Osteoblast (primary cell): ENCODE results near the gene RNF44. TPM values are rescaled to one million over a fixed set of nuclear protein-coding genes. Genes with fewer than 3 reads are reported as not detected.

ENCODE experiments used
- DNase-seq: peaks from one replicate; pipeline ENCODE4 v3.0.0; 2011; ENCODE audit warnings: low spot score, mixed read lengths; ENCODE audit not compliant: insufficient read length; ENCODE audit errors: missing footprints
- H2AFZ ChIP-seq: 2 replicates; pipeline ENCODE4 v1.6.0; 2011; ENCODE audit warnings: mild to moderate bottlenecking, low read length
- H3K27ac ChIP-seq: 2 replicates; pipeline ENCODE4 v1.5.1; 2011; ENCODE audit warnings: mild to moderate bottlenecking, low read depth, low read length, moderate library complexity
- H3K27me3 ChIP-seq: 2 replicates; pipeline ENCODE4 v1.6.0; 2012; ENCODE audit warnings: mild to moderate bottlenecking, control low read depth, inconsistent platforms, low read length, moderate library complexity; ENCODE audit not compliant: insufficient read depth
- H3K36me3 ChIP-seq: 2 replicates; pipeline ENCODE4 v1.5.1; 2011; ENCODE audit warnings: mild to moderate bottlenecking, low read length, control low read depth, moderate library complexity; ENCODE audit not compliant: insufficient read depth
- H3K4me1 ChIP-seq: 2 replicates; pipeline ENCODE4 v1.5.1; 2011; ENCODE audit warnings: mild to moderate bottlenecking, low read length, control low read depth, moderate library complexity; ENCODE audit not compliant: insufficient read depth
- H3K4me2 ChIP-seq: 2 replicates; pipeline ENCODE4 v1.6.0; 2011; ENCODE audit warnings: mild to moderate bottlenecking, low read length; ENCODE audit not compliant: insufficient read depth
- H3K4me3 ChIP-seq: fragments of 200-600 bp; sonication (generic); 3 replicates; pipeline ENCODE4 v1.5.1; 2012; ENCODE audit warnings: mild to moderate bottlenecking, low read length, inconsistent platforms; ENCODE audit not compliant: insufficient read depth
- H3K79me2 ChIP-seq: 2 replicates; pipeline ENCODE4 v1.6.0; 2012; ENCODE audit warnings: mild to moderate bottlenecking, low read length, control low read depth, inconsistent platforms; ENCODE audit not compliant: insufficient read depth
- H3K9me3 ChIP-seq: 2 replicates; pipeline ENCODE4 v1.5.1; 2011; ENCODE audit warnings: low read depth, low read length, control low read depth
- H4K20me1 ChIP-seq: 2 replicates; pipeline ENCODE4 v1.6.0; 2012; ENCODE audit warnings: mild to moderate bottlenecking, low read length, control low read depth; ENCODE audit not compliant: insufficient read depth
- CTCF ChIP-seq: IDR thresholded peaks from 2 replicates; pipeline ENCODE4 v1.5.1; 2011; ENCODE audit warnings: mild to moderate bottlenecking, low read depth, low read length, moderate library complexity; ENCODE audit errors: extremely low read depth
- total RNA-seq: library from RNA; depleted of rRNA; stranded (reverse); fragments of >200 nt; gene quantifications from 2 replicates; pipeline ENCODE4 v1.2.3, GENCODE V29; 2012

RNF44 gene
- total RNA-seq, 1 donor = 5.4 TPM

DNA sequence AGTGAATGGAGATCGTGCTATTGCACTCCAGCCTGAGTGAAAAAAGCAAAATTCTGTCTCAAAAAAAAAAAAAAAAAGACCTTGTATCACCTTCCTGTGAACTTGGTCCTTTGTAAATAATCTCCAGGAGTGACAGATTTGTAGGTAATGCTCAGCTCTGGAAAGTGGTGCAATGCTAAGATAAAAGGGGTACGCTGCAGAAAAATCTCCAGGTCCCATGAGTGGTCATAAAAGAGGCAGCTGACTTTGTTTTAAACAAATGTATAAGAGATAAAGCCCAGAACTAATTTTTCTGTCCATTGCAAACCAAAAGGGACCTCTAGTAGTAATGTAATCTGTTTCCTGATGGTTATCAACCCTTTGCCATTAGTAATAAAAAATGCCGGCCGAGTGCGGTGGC, 33.7 kb downstream of the RNF44 start:
- no peak for TF ChIP-seq CTCF
- Histone ChIP-seq H3K4me1 (peaks cover 16% of the 10 kb centered on the region), H4K20me1 (no peaks in the 10 kb centered on the region), H3K27me3 (no peaks in the 10 kb centered on the region), H3K9me3 (no peaks in the 10 kb centered on the region), H3K36me3 (peaks cover 65% of the 10 kb centered on the region), H2AFZ (no peak overlapping the region), H3K4me2 (no peak overlapping the region), H3K79me2 (peaks cover 2% of the 10 kb centered on the region), H3K27ac (no peak overlapping the region), H3K4me3 (no peak overlapping the region)
- no peak for DNase-seq

GRCh38 chr5:176501333-176501732, 35.9 kb downstream of the RNF44 start:
- TF ChIP-seq CTCF = no peak
- no peak overlapping the region for H3K4me2 ChIP-seq
- peaks cover 21% of the 10 kb centered on the region for H3K4me1 ChIP-seq
- no peaks in the 10 kb centered on the region for H3K27me3 ChIP-seq
- no peaks in the 10 kb centered on the region for H3K9me3 ChIP-seq
- H3K27ac ChIP-seq = peak overlapping the region; percentile 43
- no peak overlapping the region for H3K4me3 ChIP-seq
- peaks cover 2% of the 10 kb centered on the region for H3K79me2 ChIP-seq
- no peaks in the 10 kb centered on the region for H4K20me1 ChIP-seq
- H3K36me3 ChIP-seq = peaks cover 56% of the 10 kb centered on the region
- peak; percentile 94 for DNase-seq
- no peak overlapping the region for H2AFZ ChIP-seq

DNA sequence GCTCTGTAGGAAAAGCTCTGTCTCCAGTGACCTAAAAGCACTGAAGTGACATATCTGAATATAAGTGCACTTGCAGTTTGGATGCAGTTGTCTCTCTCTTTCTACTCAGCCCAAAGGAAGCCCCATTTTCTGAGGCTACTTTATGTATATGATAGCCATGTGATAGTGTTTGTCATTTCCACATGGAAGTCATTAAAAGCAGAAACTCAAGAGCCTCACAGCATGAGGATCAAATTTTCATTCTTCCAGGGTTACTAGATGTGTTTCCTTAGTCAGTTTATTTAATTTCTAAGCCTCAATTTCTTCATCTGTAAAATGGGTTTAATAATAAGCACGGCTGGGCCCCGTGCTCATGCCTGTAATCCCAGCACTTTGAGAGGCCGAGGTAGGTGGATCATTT, 36.7 kb downstream of the RNF44 start:
- Histone ChIP-seq H3K36me3 (peaks cover 58% of the 10 kb centered on the region), H3K27ac (peak overlapping the region; percentile 46), H3K4me1 (peaks cover 21% of the 10 kb centered on the region), H4K20me1 (no peaks in the 10 kb centered on the region), H2AFZ (no peak overlapping the region), H3K79me2 (peaks cover 2% of the 10 kb centered on the region), H3K4me3 (no peak overlapping the region), H3K4me2 (no peak overlapping the region), H3K27me3 (no peaks in the 10 kb centered on the region), H3K9me3 (no peaks in the 10 kb centered on the region)
- DNase-seq = no peak
- no peak for TF ChIP-seq CTCF

DNA sequence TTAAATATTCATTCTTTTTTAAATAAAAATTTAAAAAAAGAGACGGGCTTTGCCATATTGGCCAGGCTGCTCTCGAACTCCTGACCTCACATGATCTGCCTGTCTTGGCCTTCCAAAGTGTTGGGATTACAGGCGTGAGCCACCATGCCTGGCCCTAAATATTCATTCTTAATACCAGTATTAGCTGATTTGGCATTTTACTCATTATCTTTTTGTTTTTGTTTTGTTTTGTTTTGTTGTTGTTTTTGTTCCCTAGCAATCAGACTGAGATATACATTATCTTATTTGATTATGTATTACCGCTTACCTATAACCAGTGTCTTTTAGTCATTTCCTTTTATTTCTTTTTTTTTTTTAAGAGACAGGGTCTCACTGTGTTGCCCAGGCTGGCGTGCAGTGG, 37.9 kb downstream of the RNF44 start:
- H2AFZ ChIP-seq = no peak overlapping the region
- no peak overlapping the region for H3K4me2 ChIP-seq
- no peaks in the 10 kb centered on the region for H3K27me3 ChIP-seq
- no peak overlapping the region for H3K4me3 ChIP-seq
- H3K79me2 ChIP-seq = peaks cover 2% of the 10 kb centered on the region
- peaks cover 21% of the 10 kb centered on the region for H3K4me1 ChIP-seq
- H3K9me3 ChIP-seq = no peaks in the 10 kb centered on the region
- no peak for DNase-seq
- no peak overlapping the region for H3K27ac ChIP-seq
- H4K20me1 ChIP-seq = no peaks in the 10 kb centered on the region
- H3K36me3 ChIP-seq = peaks cover 58% of the 10 kb centered on the region
- no peak for TF ChIP-seq CTCF
